Measurements from ENCODE around the gene INSYN1.

- TF ChIP-seq RERE (CRISPR knock-in tag; IDR thresholded peaks at IDR 0.05; ENCODE audit: low read depth) (no peak), PAF1 (CRISPR knock-in tag; IDR thresholded peaks at IDR 0.05) (no peak), ZBED4 (CRISPR knock-in tag; IDR thresholded peaks at IDR 0.05; ENCODE audit: borderline replicate concordance) (no peak), ZBTB26 (CRISPR knock-in tag; IDR thresholded peaks at IDR 0.05; ENCODE audit: borderline replicate concordance) (no peak), KLF15 (CRISPR knock-in tag; IDR thresholded peaks at IDR 0.05; ENCODE audit: borderline replicate concordance) (no peak)
Observed at GRCh38 chr15:73700041-73700842, 52.9 kb downstream of the INSYN1 start.

Measured in HepG2 (cell line).